Measurements from ENCODE around the gene LGR4.
"Not testable (repeated sequence)": the region's sequence is repeated elsewhere in the genome, so short reads cannot be mapped to it uniquely, and the experiment has no call there.

Gene LGR4

GRCh38 chr11:27331981-27332380 lies 140.6 kb downstream of the LGR4 start:
- FAIRE-seq = no peak

DNA sequence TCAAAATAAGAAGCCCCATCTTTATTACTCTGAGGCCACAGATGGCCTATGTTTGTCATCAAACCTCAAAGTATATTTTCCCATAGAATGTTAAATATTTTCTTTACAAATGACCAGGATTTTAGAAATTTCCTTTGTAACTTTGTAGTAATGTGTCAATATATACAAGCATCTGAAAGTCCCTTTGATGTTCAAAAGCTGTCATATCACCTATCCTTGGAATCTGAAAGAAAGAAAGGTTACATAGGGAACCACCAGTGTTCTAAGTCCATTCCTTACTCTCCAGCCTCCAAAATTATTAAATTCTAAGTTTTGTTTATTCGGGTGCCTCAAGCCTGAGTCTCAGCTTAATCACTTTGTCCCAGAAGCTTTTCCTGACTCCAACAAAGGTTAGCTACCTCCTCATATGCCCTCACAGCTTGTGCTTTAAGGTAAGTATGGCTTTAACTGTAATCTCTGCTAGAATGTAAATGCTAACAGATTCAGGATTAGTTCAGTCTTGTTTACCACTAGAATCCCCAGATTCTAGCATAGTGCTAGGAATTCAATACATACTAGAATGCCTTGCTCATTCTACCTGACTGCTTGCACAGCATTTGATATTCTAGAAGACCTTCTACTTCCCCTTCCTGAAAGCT lies 141.8 kb downstream of the LGR4 start:
- no peak for FAIRE-seq

GRCh38 chr11:27329867-27330632 lies 142.5 kb downstream of the LGR4 start:
- FAIRE-seq = no peak

DNA sequence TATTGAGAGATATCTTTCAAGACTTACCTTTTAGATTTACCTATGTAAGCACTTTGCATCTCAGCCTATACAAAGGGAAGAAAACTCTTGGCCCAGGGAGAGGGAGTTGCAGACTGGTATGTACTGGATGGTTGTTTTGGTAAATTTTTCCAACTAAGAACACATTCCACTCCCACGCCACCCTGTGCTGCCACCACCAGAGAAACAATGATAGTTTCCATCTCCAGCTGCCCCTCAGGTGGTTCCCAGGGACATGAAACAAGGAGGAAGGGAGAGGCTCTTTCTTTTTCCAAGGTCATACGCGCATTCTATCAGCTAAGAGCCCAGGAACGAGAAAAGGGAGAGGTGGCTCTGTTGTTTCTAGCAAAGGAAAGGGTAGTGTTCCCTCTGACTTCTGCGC lies 144.0 kb downstream of the LGR4 start:
- FAIRE-seq = no peak

- not testable (repeated sequence) for FAIRE-seq
Observed at GRCh38 chr11:27327064-27327463, 145.5 kb downstream of the LGR4 start.

GRCh38 chr11:27322196-27322595 lies 150.4 kb downstream of the LGR4 start:
- FAIRE-seq = not testable (repeated sequence)

DNA sequence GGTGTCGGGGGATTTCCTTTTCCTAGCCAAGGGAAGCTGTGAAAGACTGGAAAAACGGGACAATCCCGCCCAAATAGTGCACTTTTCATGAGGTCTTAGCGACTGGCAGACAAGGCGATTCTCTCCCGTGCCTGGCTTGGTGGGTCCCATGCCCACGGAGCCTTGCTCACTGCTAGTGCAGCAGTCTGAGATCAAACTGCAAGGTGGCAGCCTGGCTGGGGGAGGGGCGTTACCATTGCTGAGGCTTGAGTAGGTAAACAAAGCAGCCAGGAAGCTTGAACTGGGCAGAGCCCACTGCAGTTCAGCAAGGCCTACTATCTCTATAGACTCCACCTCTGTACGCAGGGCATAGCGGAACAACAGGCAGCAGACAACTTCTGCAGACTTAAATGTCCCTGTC lies 151.2 kb downstream of the LGR4 start:
- not testable (repeated sequence) for FAIRE-seq

DNA sequence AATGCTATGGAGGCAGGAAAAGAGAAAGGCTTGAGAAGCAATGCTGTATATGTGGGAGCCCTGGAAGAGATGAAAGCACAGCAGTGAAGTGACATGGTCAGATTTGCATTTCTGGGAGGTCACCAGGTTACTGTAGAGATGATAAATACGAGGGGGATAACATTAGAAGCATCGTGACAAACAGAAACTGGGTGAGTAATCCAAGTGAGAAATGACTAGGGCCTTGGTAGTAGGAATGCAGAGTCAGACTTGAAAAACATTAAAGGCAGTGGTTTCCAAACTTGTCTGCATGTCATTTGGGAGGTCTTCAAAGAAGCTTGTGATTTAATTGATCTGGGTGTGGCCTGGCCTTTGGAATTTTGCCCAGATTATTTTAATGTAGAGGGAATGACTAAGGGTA lies 153.5 kb downstream of the LGR4 start:
- no peak for FAIRE-seq

DNA sequence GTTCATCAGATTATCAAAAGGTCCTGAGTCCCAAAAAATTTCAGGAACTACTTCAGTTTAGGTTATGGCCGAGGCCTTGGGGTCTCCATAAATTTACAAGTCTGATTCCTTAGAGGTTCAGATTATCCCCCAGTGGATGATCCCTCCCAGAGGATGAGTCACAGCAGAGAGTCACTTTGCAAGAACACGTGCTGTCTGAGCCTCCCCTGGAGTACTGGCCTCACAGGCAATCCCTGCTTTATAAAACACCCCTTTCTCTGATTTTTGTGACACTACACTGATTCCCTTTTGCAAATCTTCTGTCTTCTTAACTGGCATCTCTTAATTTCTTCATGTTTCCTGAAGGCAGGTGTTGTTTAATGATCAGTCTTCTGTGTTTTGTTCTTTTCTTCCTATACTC lies 154.8 kb downstream of the LGR4 start:
- FAIRE-seq = no peak

All from islet of Langerhans (tissue), 1 donor.